Posterior vena cava (tissue), 2 donors: ENCODE measurements around the gene SLC9A9. TPM values are rescaled to one million over a fixed set of nuclear protein-coding genes. Genes with fewer than 3 reads are reported as not detected.

Experiments used
- DNase-seq: peaks from one replicate; pipeline ENCODE4 v3.0.0-alpha.2; 2020; ENCODE audit warnings: low spot score
- intact Hi-C, 2 donors: fragments of 100-400 bp; cut with DNase I; formaldehyde crosslinking; loops; one replicate each; pipeline versions ENCODE4 v1.14.1 to v1.14.2; 2022 to 2023
- total RNA-seq, 2 donors: library from RNA; stranded (reverse); fragmentation: NEBNext Ultra II Directional; extraction: Animal tissue kit (Norgen Biotek cat#: 25700); gene quantifications; one replicate each; pipeline ENCODE4 v1.2.1, GENCODE V29; 2021
- donor health status: DM: yes; HTN: yes; CAD: no.
- donor health status: DM: yes; HTN: yes; CAD: no.

SLC9A9 gene
- total RNA-seq, 2 donors from 2014 or later: 20.5 to 28.8 TPM

- no peak for DNase-seq
- intact Hi-C loops: loop anchor here in 1 of 2 donors (10.0 kb wide), 1 partner anchor 183 kb away; no protein-coding TSS in a partner anchor
These were observed 76.3 kb downstream of the SLC9A9 start for GRCh38 chr3:143771939-143772338.

- intact Hi-C loops: loop anchor here in 1 of 2 donors (10.0 kb wide), 1 partner anchor 184 kb away; no protein-coding TSS in a partner anchor
- no peak for DNase-seq
These were observed 77.0 kb downstream of the SLC9A9 start for GRCh38 chr3:143771258-143771657.

GRCh38 chr3:143770391-143770790 is 77.9 kb downstream of the SLC9A9 start:
- DNase-seq: no peak
- intact Hi-C loops: loop anchor here in 1 of 2 donors (10.0 kb wide), 1 partner anchor 184 kb away; no protein-coding TSS in a partner anchor

- intact Hi-C loops: loop anchor here in 1 of 2 donors (10.0 kb wide), 1 partner anchor 185 kb away; no protein-coding TSS in a partner anchor
- DNase-seq: no peak
These were observed 78.7 kb downstream of the SLC9A9 start for GRCh38 chr3:143769616-143770015.

- intact Hi-C loops: no loop called here
- DNase-seq: no peak
These were observed 83.4 kb downstream of the SLC9A9 start for GRCh38 chr3:143764840-143765239.

- intact Hi-C loops: no loop called here
- DNase-seq: no peak
These were observed 84.6 kb downstream of the SLC9A9 start for GRCh38 chr3:143763564-143764162.

- intact Hi-C loops: no loop called here
- no peak for DNase-seq
These were observed 90.6 kb downstream of the SLC9A9 start for GRCh38 chr3:143757691-143758090.

GRCh38 chr3:143755978-143756377 is 92.3 kb downstream of the SLC9A9 start:
- intact Hi-C loops: no loop called here
- no peak for DNase-seq

GRCh38 chr3:143754090-143754489 is 94.2 kb downstream of the SLC9A9 start:
- intact Hi-C loops: no loop called here
- no peak for DNase-seq

- intact Hi-C loops: no loop called here
- DNase-seq: no peak
These were observed 94.8 kb downstream of the SLC9A9 start for GRCh38 chr3:143753456-143753855.

- intact Hi-C loops: no loop called here
- no peak for DNase-seq
These were observed 95.3 kb downstream of the SLC9A9 start for GRCh38 chr3:143753006-143753405.

GRCh38 chr3:143751643-143752178 is 96.6 kb downstream of the SLC9A9 start:
- intact Hi-C loops: no loop called here
- DNase-seq: no peak

GRCh38 chr3:143750841-143751240 is 97.4 kb downstream of the SLC9A9 start:
- intact Hi-C loops: no loop called here
- no peak for DNase-seq

- DNase-seq: no peak
- intact Hi-C loops: no loop called here
These were observed 98.3 kb downstream of the SLC9A9 start for GRCh38 chr3:143749926-143750325.

- intact Hi-C loops: no loop called here
These were observed 111.2 kb downstream of the SLC9A9 start for GRCh38 chr3:143737065-143737464.

GRCh38 chr3:143736205-143736997 is 111.9 kb downstream of the SLC9A9 start:
- DNase-seq: no peak
- intact Hi-C loops: no loop called here

More at GRCh38 chr3:143737065-143737464, 111.2 kb downstream of the SLC9A9 start:
- no peak for DNase-seq

GRCh38 chr3:143731776-143732175 is 116.5 kb downstream of the SLC9A9 start:
- intact Hi-C loops: no loop called here
- no peak for DNase-seq

- intact Hi-C loops: no loop called here
- DNase-seq: no peak
These were observed 116.9 kb downstream of the SLC9A9 start for GRCh38 chr3:143731320-143731719.

GRCh38 chr3:143727391-143727790 is 120.9 kb downstream of the SLC9A9 start:
- no peak for DNase-seq
- intact Hi-C loops: no loop called here

- DNase-seq: no peak
- intact Hi-C loops: no loop called here
These were observed 121.5 kb downstream of the SLC9A9 start for GRCh38 chr3:143726727-143727126.
